ENCODE data around the gene NHLRC4. TPM values are rescaled to one million over a fixed set of nuclear protein-coding genes. Genes with fewer than 3 reads are reported as not detected.

The NHLRC4 gene
- total RNA-seq, 1 experiment from 2014 or later: 0.92 TPM

GRCh38 chr16:617855-618254 lies 51.0 kb downstream of the NHLRC4 start:
- Mint-ChIP-seq H3K36me3 (peaks cover 13% of the 10 kb centered on the region), H3K27me3 (ENCODE audit: low read depth) (no peaks in the 10 kb centered on the region), H3K27ac (no peak overlapping the region), H3K9me3 (no peaks in the 10 kb centered on the region), H3K4me1 (peaks cover 14% of the 10 kb centered on the region), H3K4me3 (no peak overlapping the region)
- no peak for ATAC-seq
- DNase-seq (ENCODE audit: low spot score): no peak
- TF ChIP-seq, protein P1, sequence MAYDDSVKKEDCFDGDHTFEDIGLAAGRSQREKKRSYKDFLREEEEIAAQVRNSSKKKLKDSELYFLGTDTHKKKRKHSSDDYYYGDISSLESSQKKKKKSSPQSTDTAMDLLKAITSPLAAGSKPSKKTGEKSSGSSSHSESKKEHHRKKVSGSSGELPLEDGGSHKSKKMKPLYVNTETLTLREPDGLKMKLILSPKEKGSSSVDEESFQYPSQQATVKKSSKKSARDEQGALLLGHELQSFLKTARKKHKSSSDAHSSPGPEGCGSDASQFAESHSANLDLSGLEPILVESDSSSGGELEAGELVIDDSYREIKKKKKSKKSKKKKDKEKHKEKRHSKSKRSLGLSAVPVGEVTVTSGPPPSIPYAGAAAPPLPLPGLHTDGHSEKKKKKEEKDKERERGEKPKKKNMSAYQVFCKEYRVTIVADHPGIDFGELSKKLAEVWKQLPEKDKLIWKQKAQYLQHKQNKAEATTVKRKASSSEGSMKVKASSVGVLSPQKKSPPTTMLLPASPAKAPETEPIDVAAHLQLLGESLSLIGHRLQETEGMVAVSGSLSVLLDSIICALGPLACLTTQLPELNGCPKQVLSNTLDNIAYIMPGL (CRISPR knock-in tag; IDR thresholded peaks at IDR 0.05): no peak
- TF ChIP-seq ZNF416 (CRISPR knock-in tag; IDR thresholded peaks at IDR 0.05): no peak
- TF ChIP-seq MAX (CRISPR knock-in tag; IDR thresholded peaks at IDR 0.05): no peak
- ChIA-PET CTCF (no interaction called here), POLR2A (no interaction called here)

Small RNA genes within 50 kb of the gene (microRNA-seq; reads per million reads assigned to microRNA genes)
- gene MIR3176 (ENCODE audit: borderline number of aligned reads) (40.5 reads per million, percentile 50 among the genes with 10 or more reads in this experiment), gene MIR5587 (ENCODE audit: borderline number of aligned reads) (1.7 reads per million)

Other genes starting within 250 kb of the NHLRC4 start
- 48.0 to 50.3 TPM (median 48.9 TPM) in 3 replicates for gene AXIN1, start 214.3 kb upstream of the NHLRC4 start, total RNA-seq (2021)
- gene MRPL28, start 196.5 kb upstream of the NHLRC4 start, total RNA-seq (2021): 119 to 144 TPM (median 140 TPM) in 3 replicates
- gene PGAP6, start 185.0 kb upstream of the NHLRC4 start, total RNA-seq (2021): 104 to 108 TPM (median 107 TPM) in 3 replicates
- gene NME4, start 169.8 kb upstream of the NHLRC4 start, total RNA-seq (2021): 467 to 550 TPM (median 535 TPM) in 3 replicates
- 37.8 to 43.6 TPM (median 40.7 TPM) in 3 replicates for gene DECR2, start 165.1 kb upstream of the NHLRC4 start, total RNA-seq (2021)
- gene RAB11FIP3, start 141.4 kb upstream of the NHLRC4 start, total RNA-seq (2021): 37.1 to 38.6 TPM (median 37.9 TPM) in 3 replicates
- gene CAPN15, start 39.3 kb upstream of the NHLRC4 start, total RNA-seq (2021): 89.3 to 110 TPM (median 93.8 TPM) in 3 replicates
- 0.72 to 1.1 TPM (median 0.94 TPM) in 3 replicates for gene PRR35, start 6.6 kb upstream of the NHLRC4 start, total RNA-seq (2021)
- 57.7 to 63.7 TPM (median 60.8 TPM) in 3 replicates for gene PIGQ, start 3.0 kb downstream of the NHLRC4 start, total RNA-seq (2021)
- gene RAB40C, start 23.1 kb downstream of the NHLRC4 start, total RNA-seq (2021): 22.5 to 28.0 TPM (median 26.2 TPM) in 3 replicates
- gene WFIKKN1, start 64.0 kb downstream of the NHLRC4 start, total RNA-seq (2021): 12.3 to 18.6 TPM (median 17.3 TPM) in 3 replicates
- 115 to 121 TPM (median 115 TPM) in 3 replicates for gene METTL26, start 69.3 kb downstream of the NHLRC4 start, total RNA-seq (2021)
- gene MCRIP2, start 74.8 kb downstream of the NHLRC4 start, total RNA-seq (2021): 63.3 to 76.0 TPM (median 66.7 TPM) in 3 replicates
- 66.2 to 75.8 TPM (median 69.6 TPM) in 3 replicates for gene WDR90, start 82.4 kb downstream of the NHLRC4 start, total RNA-seq (2021)
- gene RHOT2, start 101.1 kb downstream of the NHLRC4 start, total RNA-seq (2021): 245 to 285 TPM (median 250 TPM) in 3 replicates
- 6.7 to 8.2 TPM (median 6.7 TPM) in 3 replicates for gene RHBDL1, start 108.7 kb downstream of the NHLRC4 start, total RNA-seq (2021)
- gene STUB1, start 113.4 kb downstream of the NHLRC4 start, total RNA-seq (2021): 79.0 to 88.2 TPM (median 85.8 TPM) in 3 replicates
- gene JMJD8, start 117.3 kb downstream of the NHLRC4 start, total RNA-seq (2021): 59.6 to 63.4 TPM (median 61.2 TPM) in 3 replicates
- 25.5 to 28.2 TPM (median 26.3 TPM) in 3 replicates for gene WDR24, start 123.4 kb downstream of the NHLRC4 start, total RNA-seq (2021)
- 22.7 to 28.6 TPM (median 27.3 TPM) in 3 replicates for gene FBXL16, start 138.8 kb downstream of the NHLRC4 start, total RNA-seq (2021)
- gene METRN, start 148.1 kb downstream of the NHLRC4 start, total RNA-seq (2021): 30.9 to 64.3 TPM (median 61.4 TPM) in 3 replicates
- 40.6 to 43.1 TPM (median 43.0 TPM) in 3 replicates for gene ANTKMT, start 154.1 kb downstream of the NHLRC4 start, total RNA-seq (2021)
- gene CCDC78, start 159.4 kb downstream of the NHLRC4 start, total RNA-seq (2021): 19.4 to 20.8 TPM (median 20.2 TPM) in 3 replicates
- gene HAGHL, start 160.1 kb downstream of the NHLRC4 start, total RNA-seq (2021): 38.4 to 41.7 TPM (median 39.4 TPM) in 3 replicates
- 32.8 to 50.9 TPM (median 32.8 TPM) in 3 replicates for gene CIAO3, start 174.0 kb downstream of the NHLRC4 start, total RNA-seq (2021)
- 0.20 to 0.55 TPM (median 0.46 TPM) in 3 replicates for gene MSLN, start 193.7 kb downstream of the NHLRC4 start, total RNA-seq (2021)
- 35.0 to 45.1 TPM (median 36.6 TPM) in 3 replicates for gene RPUSD1, start 221.4 kb downstream of the NHLRC4 start, total RNA-seq (2021)
- 177 to 183 TPM (median 181 TPM) in 3 replicates for gene CHTF18, start 221.6 kb downstream of the NHLRC4 start, total RNA-seq (2021)
- 0.34 TPM in 1 of 3 replicates, not detected in the others for gene GNG13, start 233.7 kb downstream of the NHLRC4 start, total RNA-seq (2021)

Data from WTC11 (cell line).